Lung (tissue), 12 donors: ENCODE measurements around the gene RAP1A. TPM values are rescaled to one million over a fixed set of nuclear protein-coding genes. Genes with fewer than 3 reads are reported as not detected.
A peak's percentile ranks its signal among the peaks of the same experiment; 100 is the strongest.
"Not testable (repeated sequence)": the region's sequence is repeated elsewhere in the genome, so short reads cannot be mapped to it uniquely, and the experiment has no call there.

Experiments used
- ATAC-seq: fragments of 200-7000 bp; cut with Tn5 transposase; one replicate; pipeline ENCODE4 v1.9.1; 2020; ENCODE audit warnings: moderate number of reproducible peaks; ENCODE audit not compliant: insufficient read depth, low FRiP score
- DNase-seq, 3 donors: peaks; one replicate each; pipeline ENCODE4 v3.0.0-alpha.2; 2013 to 2017
- H3K27ac ChIP-seq, 2 donors: one replicate each; pipeline ENCODE4 v1.5.1; 2013; ENCODE audit warnings: mild to moderate bottlenecking in 2 of 2, moderate library complexity in 2 of 2, control low read depth in 1 of 2, inconsistent platforms in 1 of 2, low read depth in 1 of 2, low read length in 1 of 2
- H3K27me3 ChIP-seq, 3 donors: one replicate each; pipeline ENCODE4 v1.5.1; 2013; ENCODE audit warnings: low read length in 2 of 3; ENCODE audit not compliant: control insufficient read depth in 3 of 3, insufficient read depth in 3 of 3
- H3K36me3 ChIP-seq, 4 donors: one replicate each; pipeline ENCODE4 v1.5.1; 2013; ENCODE audit warnings: low read length in 4 of 4, mild to moderate bottlenecking in 1 of 4, moderate library complexity in 1 of 4; ENCODE audit not compliant: control insufficient read depth in 4 of 4, insufficient read depth in 4 of 4
- H3K4me1 ChIP-seq, 5 donors: one replicate each; pipeline ENCODE4 v1.5.1; 2013; ENCODE audit warnings: low read length in 5 of 5, mild to moderate bottlenecking in 2 of 5, moderate library complexity in 1 of 5; ENCODE audit not compliant: control insufficient read depth in 5 of 5, insufficient read depth in 5 of 5
- H3K4me3 ChIP-seq: one replicate; pipeline ENCODE4 v1.5.1; 2013; ENCODE audit warnings: mild to moderate bottlenecking, control low read depth, moderate library complexity
- H3K9ac ChIP-seq, 2 donors: one replicate each; pipeline ENCODE4 v1.5.1; 2013; ENCODE audit warnings: low read length in 2 of 2, control low read depth in 1 of 2; ENCODE audit not compliant: insufficient read depth in 1 of 2
- H3K9me3 ChIP-seq, 4 donors: one replicate each; pipeline ENCODE4 v1.5.1; 2013; ENCODE audit warnings: low read length in 3 of 4, mild to moderate bottlenecking in 1 of 4, moderate library complexity in 1 of 4; ENCODE audit not compliant: control insufficient read depth in 4 of 4, insufficient read depth in 3 of 4
- CTCF ChIP-seq: IDR thresholded peaks from 2 replicates; pipeline ENCODE4 v1.5.1; 2012; ENCODE audit warnings: mild to moderate bottlenecking; ENCODE audit errors: control extremely low read depth, extremely low read depth
- WGBS, 2 donors: extraction: QIAGEN DNeasy Blood & Tissue Kit; methylation state at CpG; one replicate each; pipeline ENCODE4 v1.1.7; 2013; 5-methylcytosine and 5-hydroxymethylcytosine counted together
- polyA plus RNA-seq, 2 donors: library from polyadenylated mRNA; stranded (reverse); fragments of 200-250 nt; gene quantifications; one replicate each; pipeline ENCODE4 v1.2.1, GENCODE V29; 2013
- total RNA-seq, 2 donors: library from RNA; depleted of rRNA in 1 of 2; stranded (reverse); fragments of >200 nt in 1 of 2; gene quantifications; one replicate each; pipeline ENCODE4 v1.2.1, GENCODE V29; 2014 to 2021
- donor health status: control.
- donor health status: control.
- donor health status: Bipolar disorder and iron deficiency.
- donor health status: healthy.
- donor health status: DM: yes; HTN: yes; CAD: no.

Gene RAP1A
- total and polyA plus RNA-seq, 4 donors: 64.5 to 97.3 (median 77.6) TPM

- Histone ChIP-seq H3K27me3 (peaks cover 0 to 20% (median 11%) of the 10 kb centered on the region in 3 donors), H3K9me3 (no peaks in the 10 kb centered on the region), H3K27ac (peak overlapping the region; percentile 93 to 96), H3K4me3 (peak overlapping the region; percentile 50), H3K9ac (peak overlapping the region; percentile 5 to 76), H3K4me1 (peaks cover 0 to 52% (median 22%) of the 10 kb centered on the region in 5 donors), H3K36me3 (no peaks in the 10 kb centered on the region)
- ATAC-seq: peak; percentile 6
- 1 to 2% methylated on average over 63 of the region's 63 CpGs for WGBS, 2 donors
- no peak for TF ChIP-seq CTCF
- peak; percentile 61 to 72 (median 63) for DNase-seq
Observed at GRCh38 chr1:111739925-111740765, 120.6 kb downstream of the RAP1A start.

GRCh38 chr1:111742292-111742691 lies 122.7 kb downstream of the RAP1A start:
- not testable (repeated sequence) for H3K4me3 ChIP-seq, DNase-seq, H3K9ac ChIP-seq, ATAC-seq, H3K36me3 ChIP-seq, H3K9me3 ChIP-seq, H3K27ac ChIP-seq
- 96 to 97% methylated on average over 14 of the region's 14 CpGs for WGBS, 2 donors
- H3K4me1 ChIP-seq: peaks cover 0 to 31% (median 8%) of the 10 kb centered on the region in 5 donors
- H3K27me3 ChIP-seq: peaks cover 0 to 18% (median 11%) of the 10 kb centered on the region in 3 donors

GRCh38 chr1:111742938-111743549 lies 123.5 kb downstream of the RAP1A start:
- ATAC-seq (no peak), DNase-seq (no peak)
- whole genome bisulfite sequencing, 2 donors: 75 to 83% methylated on average over 5 of the region's 5 CpGs
- no peak for TF ChIP-seq CTCF
- Histone ChIP-seq H3K9ac (no peak overlapping the region), H3K9me3 (no peaks in the 10 kb centered on the region), H3K27ac (no peak overlapping the region), H3K4me1 (peaks cover 0 to 23% (median 4%) of the 10 kb centered on the region in 5 donors), H3K4me3 (no peak overlapping the region), H3K36me3 (no peaks in the 10 kb centered on the region), H3K27me3 (peaks cover 0 to 12% (median 11%) of the 10 kb centered on the region in 3 donors)

- Histone ChIP-seq H3K36me3 (no peaks in the 10 kb centered on the region), H3K9me3 (no peaks in the 10 kb centered on the region), H3K9ac (no peak overlapping the region), H3K27ac (no peak overlapping the region), H3K4me3 (no peak overlapping the region), H3K27me3 (peaks cover 0 to 12% (median 11%) of the 10 kb centered on the region in 3 donors), H3K4me1 (peaks cover 0 to 17% (median 4%) of the 10 kb centered on the region in 5 donors)
- no peak for ATAC-seq
- DNase-seq: no peak
- 51 to 60% methylated on average over 3 of the region's 3 CpGs for WGBS, 2 donors
- no peak for TF ChIP-seq CTCF
Observed at GRCh38 chr1:111743679-111744101, 124.1 kb downstream of the RAP1A start.
